Esophagus muscularis mucosa (tissue), 3 donors: Measurements from ENCODE around the gene GMDS.

Experiments used
- CTCF ChIP-seq, 3 experiments: fragments of 200-600 bp in 2 of 3; fragments of 450-650 bp in 1 of 3; sonication (generic) in 2 of 3; IDR thresholded peaks; one replicate each; pipeline ENCODE4 v1.5.1; 2017 to 2019; ENCODE audit warnings: antibody characterized with exemption in 3 of 3, mild to moderate bottlenecking in 2 of 3, moderate library complexity in 1 of 3
- POLR2AphosphoS5 ChIP-seq, 2 donors: sonication (generic); formaldehyde crosslinking; IDR thresholded peaks; one replicate each; pipeline ENCODE4 v1.6.1; 2017; ENCODE audit warnings: antibody characterized with exemption in 2 of 2

GRCh38 chr6:2081155-2082138, 164.0 kb downstream of the GMDS start:
- TF ChIP-seq CTCF (IDR thresholded peaks at IDR 0.05) = no peak
- no peak for TF ChIP-seq POLR2AphosphoS5 (IDR thresholded peaks at IDR 0.05)
